HCT116 (cell line): ENCODE results near the gene TTC32. TPM values are rescaled to one million over a fixed set of nuclear protein-coding genes. Genes with fewer than 3 reads are reported as not detected.

ENCODE experiments used
- ATAC-seq: fragments of 200-7000 bp; cut with Tn5 transposase; 2 replicates; pipeline ENCODE4 v1.9.1; 2020; ENCODE audit warnings: mild to moderate bottlenecking, moderate library complexity
- BruUV-seq: library from RNA; stranded (reverse); fragments of 400-500 nt; replicated peaks from 2 replicates; lab custom pipeline; 2021; lab: Mats Ljungman, UMichigan
- CTCF ChIA-PET: fragments of 300-600 bp; sonication (Branson Sonifier 250); formaldehyde crosslinking; loops from one replicate; lab custom pipeline; 2021; ENCODE audit warnings: antibody characterized with exemption; lab: Charles Lee
- POLR2A ChIA-PET: fragments of 300-600, 350-600 bp; sonication (Branson Sonifier 250); formaldehyde crosslinking; loops from one replicate; lab custom pipeline; 2021; ENCODE audit warnings: antibody characterized with exemption; lab: Charles Lee
- RAD21 ChIA-PET, 2 experiments: fragments of 300-600 bp; sonication (Branson Sonifier 250); formaldehyde crosslinking; loops; one replicate each; lab custom pipeline; 2023; ENCODE audit warnings: low total read pairs in 2 of 2; ENCODE audit not compliant: uncharacterized antibody in 2 of 2, unreplicated experiment in 2 of 2, low non-redundant PET in 1 of 2; lab: Charles Lee
- DNase-seq: peaks from one replicate; pipeline ENCODE4 v3.0.0-alpha.2; 2010; ENCODE audit warnings: low read depth, low spot score
- H2AFZ ChIP-seq: fragments of 200-600 bp; shearing (Covaris generic), sonication (generic); 2 replicates; pipeline ENCODE4 v1.6.1; 2017; ENCODE audit warnings: low read depth, mixed run types, mixed read lengths, antibody characterized with exemption, low read length; ENCODE audit not compliant: poor library complexity, severe bottlenecking
- H3K27ac ChIP-seq: 2 replicates; pipeline ENCODE4 v1.5.1; 2012; ENCODE audit warnings: low read depth, low read length
- H3K27me3 ChIP-seq: fragments of 200-600 bp; sonication (generic); 2 replicates; pipeline ENCODE4 v1.6.1; 2016; ENCODE audit warnings: mixed run types, low read length, mixed read lengths; ENCODE audit not compliant: insufficient read depth
- H3K36me3 ChIP-seq, 2 experiments: fragments of 200-500 bp in 1 of 2; fragments of 200-600 bp in 1 of 2; sonication (Bioruptor generic) in 1 of 2; sonication (generic) in 1 of 2; 2 replicates each; pipeline versions ENCODE4 v1.5.1 to v1.6.1; 2014 to 2016; ENCODE audit warnings: low read length in 2 of 2, inconsistent platforms in 1 of 2, mixed read lengths in 1 of 2, mixed run types in 1 of 2; ENCODE audit not compliant: insufficient read depth in 2 of 2, control insufficient read depth in 1 of 2
- H3K4me1 ChIP-seq, 2 experiments: fragments of 200-600 bp in 1 of 2; sonication (generic) in 1 of 2; 2 replicates each; pipeline versions ENCODE4 v1.5.1 to v1.6.1; 2012 to 2017; ENCODE audit warnings: low read length in 2 of 2, inconsistent platforms in 1 of 2, mild to moderate bottlenecking in 1 of 2, mixed read lengths in 1 of 2, mixed run types in 1 of 2, moderate library complexity in 1 of 2; ENCODE audit not compliant: insufficient read depth in 2 of 2, control insufficient read depth in 1 of 2
- H3K4me2 ChIP-seq: fragments of 200-600 bp; sonication (generic); 2 replicates; pipeline ENCODE4 v1.6.1; 2017; ENCODE audit warnings: mixed run types, low read length, mixed read lengths
- H3K4me3 ChIP-seq, 2 experiments: fragments of 200-600 bp in 1 of 2; sonication (generic) in 1 of 2; replicated peaks in 1 of 2; 2 replicates each; pipeline ENCODE4 v1.5.1; 2011 to 2016; ENCODE audit warnings: low read length in 2 of 2, control low read depth in 1 of 2, low read depth in 1 of 2, mild to moderate bottlenecking in 1 of 2, mixed read lengths in 1 of 2, mixed run types in 1 of 2
- H3K79me2 ChIP-seq: fragments of 200-600 bp; sonication (generic); 2 replicates; pipeline ENCODE4 v1.6.1; 2017; ENCODE audit warnings: mild to moderate bottlenecking, mixed run types, low read length, moderate library complexity, mixed read lengths; ENCODE audit not compliant: insufficient read depth
- H3K9ac ChIP-seq: fragments of 200-600 bp; sonication (generic); 2 replicates; pipeline ENCODE4 v1.6.1; 2016; ENCODE audit warnings: low read length, mixed read lengths
- H3K9me2 ChIP-seq: fragments of 200-600 bp; sonication (generic), shearing (Covaris generic); 2 replicates; pipeline ENCODE4 v1.6.1; 2017; ENCODE audit warnings: mixed run types, mild to moderate bottlenecking, moderate library complexity; ENCODE audit not compliant: insufficient read depth
- H3K9me3 ChIP-seq, 2 experiments: fragments of 200-500 bp in 1 of 2; fragments of 200-600 bp in 1 of 2; sonication (Bioruptor generic) in 1 of 2; sonication (generic) in 1 of 2; 2 replicates each; pipeline ENCODE4 v1.6.1; 2014 to 2017; ENCODE audit warnings: low read length in 2 of 2, mixed read lengths in 2 of 2, inconsistent platforms in 1 of 2, low read depth in 1 of 2, mild to moderate bottlenecking in 1 of 2, mixed run types in 1 of 2, moderate library complexity in 1 of 2; ENCODE audit not compliant: control insufficient read depth in 1 of 2, insufficient read depth in 1 of 2
- H4K20me1 ChIP-seq: fragments of 200-600 bp; sonication (generic), shearing (Covaris generic); 2 replicates; pipeline ENCODE4 v1.6.1; 2017; ENCODE audit warnings: mixed run types, mild to moderate bottlenecking, moderate library complexity; ENCODE audit not compliant: insufficient read depth
- ATF3 ChIP-seq: IDR thresholded peaks from 2 replicates; pipeline ENCODE4 v1.6.1; 2012
- CBX3 ChIP-seq: IDR thresholded peaks from 2 replicates; pipeline ENCODE4 v1.6.1; 2012; ENCODE audit warnings: low read depth
- EGR1 ChIP-seq: IDR thresholded peaks from 2 replicates; pipeline ENCODE4 v1.6.1; 2012; ENCODE audit warnings: low read depth
- ELF1 ChIP-seq: IDR thresholded peaks from 2 replicates; pipeline ENCODE4 v1.6.1; 2012; ENCODE audit warnings: low read depth, borderline replicate concordance
- EZH2 ChIP-seq: fragments of 200-600 bp; sonication (generic); IDR thresholded peaks from 2 replicates; pipeline ENCODE4 v1.6.1; 2017; ENCODE audit warnings: antibody characterized with exemption, mixed run types
- EZH2phosphoT487 ChIP-seq: fragments of 200-600 bp; IDR thresholded peaks from 2 replicates; pipeline ENCODE4 v1.6.1; 2018; ENCODE audit warnings: antibody characterized with exemption, borderline replicate concordance
- FOSL1 ChIP-seq: IDR thresholded peaks from 2 replicates; pipeline ENCODE4 v1.6.1; 2012; ENCODE audit warnings: low read depth
- JUND ChIP-seq: IDR thresholded peaks from 2 replicates; pipeline ENCODE4 v1.6.1; 2012
- MAX ChIP-seq: IDR thresholded peaks from 2 replicates; pipeline ENCODE4 v1.6.1; 2012
- POLR2A ChIP-seq: IDR thresholded peaks from 2 replicates; pipeline ENCODE4 v1.7.0; 2011; ENCODE audit warnings: borderline replicate concordance; ENCODE audit not compliant: insufficient read depth, insufficient read length; ENCODE audit errors: extremely low read depth
- POLR2AphosphoS5 ChIP-seq: IDR thresholded peaks from 2 replicates; pipeline ENCODE4 v1.6.1; 2011; ENCODE audit warnings: mild to moderate bottlenecking, low read depth, low read length, moderate library complexity
- RAD21 ChIP-seq: IDR thresholded peaks from 2 replicates; pipeline ENCODE4 v1.6.1; 2012; ENCODE audit warnings: low read depth, mild to moderate bottlenecking
- SIN3A ChIP-seq: IDR thresholded peaks from 2 replicates; pipeline ENCODE4 v1.6.1; 2012; ENCODE audit warnings: low read depth
- ZBTB33 ChIP-seq: IDR thresholded peaks from 2 replicates; pipeline ENCODE4 v1.6.1; 2011; ENCODE audit warnings: mild to moderate bottlenecking, low read length, moderate library complexity; ENCODE audit not compliant: insufficient replicate concordance; ENCODE audit errors: extremely low read depth
- ZFX ChIP-seq: fragments of 450-650 bp; IDR thresholded peaks from 2 replicates; pipeline ENCODE4 v1.6.1; 2017
- ZNF274 ChIP-seq: fragments of 200-500 bp; sonication (Bioruptor generic); IDR thresholded peaks from 2 replicates; pipeline ENCODE4 v1.6.1; 2014; ENCODE audit warnings: mild to moderate bottlenecking, low read depth, low read length, inconsistent platforms
- intact Hi-C: fragments of 100-400 bp; cut with micrococcal nuclease; formaldehyde crosslinking; loops from 2 replicates; pipeline ENCODE4 v1.10.0; 2022
- total RNA-seq: library from RNA; stranded (reverse); gene quantifications from one replicate; pipeline ENCODE4 v1.2.1, GENCODE V29; 2021; ENCODE audit not compliant: unreplicated experiment

The TTC32 gene
- total RNA-seq, 1 experiment from 2014 or later: 6.3 TPM

- ChIA-PET POLR2A (no interaction called here), CTCF (no interaction called here), RAD21 (no interaction called here)
- intact Hi-C loops: no loop called here
- Histone ChIP-seq H3K4me3 (no peak overlapping the region), H3K36me3 (no peaks in the 10 kb centered on the region), H3K4me2 (no peak overlapping the region), H3K79me2 (no peaks in the 10 kb centered on the region), H3K27ac (no peak overlapping the region), H3K9me3 (no peaks in the 10 kb centered on the region)
- no peak for DNase-seq
- BruUV-seq: no TSS peak
- TF ChIP-seq MAX: no peak
- TF ChIP-seq ZFX: no peak
- no peak for TF ChIP-seq FOSL1
- TF ChIP-seq SIN3A: no peak
- no peak for TF ChIP-seq CBX3
- no peak for TF ChIP-seq ZBTB33
- TF ChIP-seq POLR2A: no peak
- no peak for TF ChIP-seq EZH2phosphoT487
- no peak for TF ChIP-seq POLR2AphosphoS5
- no peak for TF ChIP-seq ELF1
- TF ChIP-seq RAD21: no peak
- no peak for TF ChIP-seq EGR1
- TF ChIP-seq ZNF274: no peak
- no peak for TF ChIP-seq EZH2
- no peak for TF ChIP-seq ATF3
- no peak for TF ChIP-seq JUND
- TF ChIP-seq, all 23 proteins: peak for 0
- no peaks in the 10 kb centered on the region for H3K4me1 ChIP-seq
- H3K9ac ChIP-seq: no peak overlapping the region
- no peak for ATAC-seq
- H2AFZ ChIP-seq: no peak overlapping the region
- no peaks in the 10 kb centered on the region for H3K9me2 ChIP-seq
- H4K20me1 ChIP-seq: no peaks in the 10 kb centered on the region
- 0 out of 2 replicates have a peak, but pooled peaks cover 4% of the 10 kb centered on the region for H3K27me3 ChIP-seq
Observed at GRCh38 chr2:19876751-19877150, 25.0 kb downstream of the TTC32 start.
